SIG-M5 (cell line): ENCODE data around the gene LAMA2.
A peak's percentile ranks its signal among the peaks of the same experiment; 100 is the strongest.

Source experiments
- DNase-seq: peaks from one replicate; lab custom pipeline; 2025; lab: John Stamatoyannopoulos, UW

Gene LAMA2

DNA sequence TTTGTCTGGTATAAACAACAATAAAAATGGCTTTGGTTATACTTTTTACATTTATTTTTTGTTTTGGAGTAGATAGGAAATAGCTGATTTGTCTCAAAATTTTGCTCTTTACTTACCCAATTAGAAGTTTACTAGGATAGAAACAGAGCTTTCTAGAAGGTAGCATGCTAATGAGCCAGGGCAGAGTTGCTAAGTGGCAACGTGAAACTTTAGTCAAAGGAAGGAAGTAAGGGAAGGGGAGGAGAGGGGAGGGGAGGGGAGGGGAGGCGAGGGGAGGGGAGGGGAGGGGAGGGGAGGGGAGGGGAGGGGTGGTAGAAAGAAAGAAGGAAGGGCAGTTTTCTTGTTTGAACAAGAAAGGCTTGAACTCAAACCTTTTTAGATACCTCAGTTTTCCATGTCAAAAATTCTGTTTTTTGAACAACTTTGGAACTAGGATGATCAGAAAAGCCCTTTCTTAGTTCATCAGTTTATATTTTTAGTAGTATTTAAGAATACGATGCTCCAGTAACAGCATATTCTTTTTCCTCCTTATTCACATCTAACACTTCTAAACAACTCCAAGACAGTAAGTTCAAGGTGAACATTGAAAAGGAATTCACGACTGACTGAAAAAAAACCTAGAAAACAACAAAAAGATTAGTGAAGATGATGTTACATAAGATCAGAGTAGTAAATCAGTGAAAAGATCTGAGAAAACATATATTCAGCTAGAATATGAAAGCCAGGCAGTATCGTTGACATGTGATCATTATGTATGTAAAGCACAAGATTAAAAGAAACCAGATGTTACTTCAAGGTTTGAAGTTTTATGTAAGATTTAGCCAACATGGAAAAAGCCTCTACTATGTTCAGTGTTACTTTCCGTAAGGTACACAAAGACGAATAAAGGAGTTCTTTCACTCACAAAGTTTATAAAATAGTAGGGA, 563.6 kb downstream of the LAMA2 start:
- DNase-seq, result no peak

GRCh38 chr6:129447198-129447565, 564.2 kb downstream of the LAMA2 start:
- no peak for DNase-seq

- DNase-seq, result no peak
These were observed 566.0 kb downstream of the LAMA2 start for GRCh38 chr6:129448965-129449364.

DNA sequence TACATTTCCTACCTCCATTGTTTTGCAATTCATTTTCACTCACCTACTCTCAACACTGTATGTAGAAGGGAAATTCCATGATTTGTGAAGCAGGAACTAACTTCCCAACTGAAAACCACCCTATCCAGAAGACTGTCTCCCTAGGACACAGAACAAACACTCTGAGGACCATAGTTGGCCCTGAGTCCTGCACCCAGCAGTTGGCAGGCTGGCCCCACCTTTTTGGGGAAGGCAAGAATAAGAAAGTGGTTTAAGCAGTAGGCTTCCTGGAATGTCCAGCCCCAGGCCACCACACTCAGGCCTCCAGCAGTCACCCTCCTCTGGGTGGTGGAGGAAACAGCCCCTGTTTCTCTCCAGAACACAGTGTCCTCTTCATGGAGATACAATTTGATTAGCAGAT, 568.2 kb downstream of the LAMA2 start:
- DNase-seq, result no peak

- no peak for DNase-seq
These were observed 570.1 kb downstream of the LAMA2 start for GRCh38 chr6:129453073-129453472.

- DNase-seq, result no peak
These were observed 571.5 kb downstream of the LAMA2 start for GRCh38 chr6:129454488-129454887.

DNA sequence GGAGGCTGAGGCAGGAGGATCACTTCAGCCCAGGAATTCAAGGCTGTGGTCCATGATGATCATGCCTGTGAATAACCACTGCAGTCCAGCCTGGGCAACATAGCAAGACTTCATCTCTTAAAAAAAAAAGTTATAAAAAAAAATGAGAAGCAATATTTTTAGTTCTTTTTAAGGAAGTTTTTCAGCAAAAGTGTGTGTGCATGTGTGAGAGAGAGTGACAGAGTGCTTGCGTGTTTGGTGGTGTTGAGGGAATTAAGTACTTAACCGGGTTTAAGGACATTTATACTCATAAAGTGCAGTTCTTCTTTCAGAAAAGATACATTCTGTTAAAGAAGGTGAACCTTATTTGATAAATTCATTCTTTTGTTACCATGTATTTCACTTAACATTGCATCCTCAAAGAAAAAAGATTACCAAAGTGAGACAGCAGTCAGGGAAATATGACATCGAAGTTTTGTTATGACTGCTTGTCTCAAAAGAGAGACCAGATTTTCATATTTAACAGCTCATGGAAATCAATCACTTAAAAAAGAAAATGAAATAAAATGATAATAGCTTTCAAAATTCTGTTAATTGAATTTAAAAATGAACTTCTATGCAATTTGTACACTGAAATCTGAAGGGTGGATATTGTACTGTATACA, 572.3 kb downstream of the LAMA2 start:
- no peak for DNase-seq

- no peak for DNase-seq
These were observed 577.3 kb downstream of the LAMA2 start for GRCh38 chr6:129460221-129460620.

- DNase-seq, result no peak
These were observed 586.2 kb downstream of the LAMA2 start for GRCh38 chr6:129469070-129469662.

DNA sequence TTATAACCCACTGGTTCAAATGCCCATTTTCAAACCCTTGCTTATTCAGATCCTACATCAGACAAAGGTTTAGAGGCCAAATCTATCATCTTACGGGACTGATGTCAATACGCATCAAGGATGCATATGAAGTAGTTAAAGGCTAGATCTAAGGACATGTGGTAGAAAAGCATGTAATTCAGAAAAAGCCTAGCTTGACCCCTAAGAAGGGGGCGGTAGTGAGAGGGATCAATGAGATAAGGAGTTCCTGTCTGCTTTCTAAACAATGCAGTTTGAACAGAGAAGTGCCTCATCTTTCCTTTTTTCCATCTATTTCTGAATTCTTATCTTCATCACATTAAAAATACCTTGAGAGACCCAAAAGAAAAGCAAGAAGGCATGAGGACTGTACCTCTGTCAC, 589.3 kb downstream of the LAMA2 start:
- DNase-seq, result no peak

- no peak for DNase-seq
These were observed 590.6 kb downstream of the LAMA2 start for GRCh38 chr6:129473546-129473945.

DNA sequence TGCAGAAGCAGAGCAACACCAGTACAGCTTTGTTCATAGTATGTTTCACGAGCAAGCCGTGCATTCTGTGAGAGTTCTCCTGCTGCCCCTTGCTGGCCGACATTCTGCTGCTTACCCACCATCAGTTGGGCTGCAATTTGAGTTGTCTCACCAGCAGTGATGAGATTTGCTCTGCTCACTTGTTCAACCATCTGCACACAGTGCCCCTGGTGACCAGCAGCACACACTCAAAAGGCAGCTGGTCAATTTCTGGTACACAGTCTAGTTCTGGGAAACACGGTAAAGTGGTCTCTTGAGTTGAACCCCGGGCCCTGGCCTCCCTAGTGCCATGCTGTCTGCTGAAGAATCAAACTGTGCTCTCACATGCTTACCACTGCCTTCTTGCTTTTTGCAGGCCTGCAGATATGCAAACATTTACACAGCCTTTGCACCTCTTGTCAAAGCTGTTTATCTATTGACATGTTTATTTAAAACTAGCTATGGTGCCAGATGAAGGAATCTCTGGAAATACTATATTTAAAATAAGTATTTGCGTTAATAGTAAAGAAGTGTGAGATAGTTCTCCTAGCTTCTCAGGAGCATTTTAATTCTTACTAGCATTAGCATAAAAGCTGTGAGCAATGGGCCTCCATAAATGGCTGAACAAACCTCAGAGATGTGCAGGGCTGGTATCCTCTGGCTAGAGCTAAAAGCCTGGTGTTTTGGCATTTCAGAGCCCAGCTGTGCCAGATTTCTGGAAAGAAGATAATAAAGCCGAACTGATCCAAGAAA, 592.7 kb downstream of the LAMA2 start:
- no peak for DNase-seq

- no peak for DNase-seq
These were observed 593.3 kb downstream of the LAMA2 start for GRCh38 chr6:129476248-129476564.

- no peak for DNase-seq
These were observed 593.9 kb downstream of the LAMA2 start for GRCh38 chr6:129476810-129477209.

DNA sequence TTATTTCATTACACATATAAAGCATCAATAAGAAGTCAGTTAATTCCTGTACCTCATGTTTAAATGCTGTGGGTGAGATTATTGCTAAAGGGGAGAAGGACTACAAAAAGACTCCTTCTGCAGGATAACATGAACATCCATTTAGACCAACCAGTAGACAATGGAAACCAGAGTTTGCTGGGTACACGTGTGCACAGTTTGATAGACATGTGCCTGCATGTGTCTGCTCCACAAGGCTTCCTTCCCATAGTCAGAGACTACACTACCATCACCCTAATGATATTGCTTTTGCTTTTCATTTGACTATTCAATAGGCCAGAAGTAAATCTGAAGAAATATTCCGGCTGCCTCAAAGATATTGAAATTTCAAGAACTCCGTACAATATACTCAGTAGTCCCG, 595.4 kb downstream of the LAMA2 start:
- no peak for DNase-seq

DNA sequence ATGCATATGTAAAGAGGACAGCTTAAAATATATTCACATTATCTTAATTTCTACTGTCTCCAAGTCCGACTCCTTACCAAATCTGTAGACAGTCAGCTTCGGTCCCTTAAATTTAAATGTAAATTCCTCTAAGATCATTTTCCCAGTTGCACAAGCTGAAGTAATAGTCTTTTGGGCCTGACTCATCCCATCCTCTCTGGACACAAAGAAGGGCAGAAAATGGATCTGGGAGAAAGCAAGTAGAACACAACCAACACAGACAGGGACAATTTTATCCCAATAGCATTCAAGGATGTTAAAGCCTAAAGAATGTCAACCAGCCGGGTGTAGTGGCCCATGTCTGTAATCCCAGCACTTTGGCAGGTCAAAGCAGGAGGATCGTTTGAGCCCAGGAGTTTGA, 598.8 kb downstream of the LAMA2 start:
- no peak for DNase-seq

DNA sequence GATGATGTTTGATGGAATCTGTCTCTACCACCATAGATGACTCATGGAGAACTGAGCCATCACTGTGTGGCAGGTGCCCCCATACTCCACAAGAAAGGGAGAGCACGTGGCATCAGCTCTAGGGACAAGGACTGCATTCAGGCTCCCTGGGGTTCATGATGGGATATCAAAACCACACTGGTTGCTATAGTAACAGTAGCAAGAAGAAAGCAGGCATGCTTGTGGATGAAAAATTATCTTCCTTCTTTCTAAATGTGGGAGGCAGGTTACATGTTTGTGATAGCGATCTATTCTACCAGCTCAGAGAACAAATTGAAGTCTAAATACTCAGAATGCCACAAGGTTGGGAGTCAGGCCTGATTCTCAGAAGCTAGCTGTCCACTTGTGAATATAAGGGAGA, 602.8 kb downstream of the LAMA2 start:
- no peak for DNase-seq

- DNase-seq, result no peak
These were observed 603.4 kb downstream of the LAMA2 start for GRCh38 chr6:129486327-129486726.

DNA sequence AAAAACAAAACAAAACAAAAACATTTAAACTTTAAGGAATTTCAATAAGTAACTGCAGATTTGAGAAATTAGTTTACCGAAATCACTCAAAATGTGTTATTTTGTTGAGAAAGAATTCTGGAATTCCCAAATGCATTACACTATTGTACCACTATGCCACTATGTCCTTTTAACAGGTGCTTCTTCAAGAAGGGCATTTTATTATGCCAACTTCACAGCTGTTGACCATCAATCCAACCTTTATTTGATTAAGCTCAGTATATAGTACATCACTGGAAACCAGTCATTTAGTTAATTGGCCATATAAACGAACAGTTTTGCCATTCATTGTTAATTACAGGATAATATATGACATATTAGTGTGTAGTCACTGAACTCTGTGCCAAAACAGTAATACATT, 605.4 kb downstream of the LAMA2 start:
- DNase-seq, result no peak

- DNase-seq, result no peak
These were observed 606.4 kb downstream of the LAMA2 start for GRCh38 chr6:129489215-129489765.

DNA sequence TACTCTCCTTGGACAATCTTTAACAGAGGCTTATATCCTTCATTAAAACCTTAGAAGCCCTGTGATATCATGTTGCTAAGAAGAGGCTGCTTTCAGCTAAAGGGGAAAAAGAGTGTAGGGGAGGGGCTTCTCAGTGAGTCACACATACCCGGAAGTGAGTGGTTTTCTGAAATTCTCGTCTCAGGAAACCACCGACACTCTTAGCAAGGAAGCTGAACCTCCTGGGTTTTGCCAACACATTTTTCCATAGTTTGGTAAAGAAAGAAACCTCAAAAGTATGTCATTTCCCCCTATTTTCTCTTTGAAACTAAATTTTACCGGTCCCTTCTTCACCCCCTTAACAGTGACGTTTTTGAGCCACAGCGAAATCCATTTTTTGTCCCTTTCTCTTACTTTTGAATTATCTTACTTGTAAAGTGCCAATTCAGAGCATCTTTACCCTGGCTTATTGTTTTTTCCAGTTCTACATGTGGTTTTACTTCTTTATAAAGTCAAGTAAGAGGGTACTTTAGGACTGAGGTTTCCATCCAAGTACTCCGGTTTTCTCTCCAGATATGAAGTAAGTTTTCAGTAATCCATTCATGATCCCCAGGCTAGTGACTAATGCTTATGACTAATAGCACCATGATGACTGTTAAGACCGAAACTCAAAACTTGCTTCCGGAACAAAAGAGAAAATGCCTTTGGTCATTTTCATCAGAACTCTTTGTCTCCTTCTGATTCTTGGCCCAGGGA, 607.8 kb downstream of the LAMA2 start:
- DNase-seq, result peak; percentile 33

DNA sequence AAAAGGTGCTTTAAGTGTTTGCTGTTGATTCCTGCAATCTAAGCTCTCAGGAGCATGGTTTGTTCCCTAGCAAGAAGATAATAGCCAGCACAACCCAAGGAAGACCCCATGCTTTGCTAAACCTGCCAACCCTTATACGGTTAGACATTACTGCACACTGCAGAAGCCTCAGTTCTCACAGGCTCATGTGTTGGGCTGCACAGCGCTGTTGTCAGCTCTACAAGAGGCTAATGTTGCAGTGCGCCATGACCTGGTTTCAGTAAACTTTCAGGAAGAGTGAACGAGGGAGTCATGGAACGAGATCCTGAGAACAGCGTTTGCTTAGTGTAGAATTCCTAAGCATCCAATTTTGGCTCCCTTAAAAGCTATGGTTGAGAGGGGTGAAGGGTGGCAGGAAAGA, 608.5 kb downstream of the LAMA2 start:
- DNase-seq, result no peak
